HCT116 (cell line): Measurements from ENCODE around the gene PROSER3. TPM values are rescaled to one million over a fixed set of nuclear protein-coding genes. Genes with fewer than 3 reads are reported as not detected.

ENCODE experiments used
- ATAC-seq: fragments of 200-7000 bp; cut with Tn5 transposase; 2 replicates; pipeline ENCODE4 v1.9.1; 2020; ENCODE audit warnings: mild to moderate bottlenecking, moderate library complexity
- BruUV-seq: library from RNA; stranded (reverse); fragments of 400-500 nt; replicated peaks from 2 replicates; lab custom pipeline; 2021; lab: Mats Ljungman, UMichigan
- CTCF ChIA-PET: fragments of 300-600 bp; sonication (Branson Sonifier 250); formaldehyde crosslinking; loops from one replicate; lab custom pipeline; 2021; ENCODE audit warnings: antibody characterized with exemption; lab: Charles Lee
- POLR2A ChIA-PET: fragments of 300-600, 350-600 bp; sonication (Branson Sonifier 250); formaldehyde crosslinking; loops from one replicate; lab custom pipeline; 2021; ENCODE audit warnings: antibody characterized with exemption; lab: Charles Lee
- RAD21 ChIA-PET, 2 experiments: fragments of 300-600 bp; sonication (Branson Sonifier 250); formaldehyde crosslinking; loops; one replicate each; lab custom pipeline; 2023; ENCODE audit warnings: low total read pairs in 2 of 2; ENCODE audit not compliant: uncharacterized antibody in 2 of 2, unreplicated experiment in 2 of 2, low non-redundant PET in 1 of 2; lab: Charles Lee
- DNase-seq: peaks from one replicate; pipeline ENCODE4 v3.0.0-alpha.2; 2010; ENCODE audit warnings: low read depth, low spot score
- H2AFZ ChIP-seq: fragments of 200-600 bp; shearing (Covaris generic), sonication (generic); 2 replicates; pipeline ENCODE4 v1.6.1; 2017; ENCODE audit warnings: low read depth, mixed run types, mixed read lengths, antibody characterized with exemption, low read length; ENCODE audit not compliant: poor library complexity, severe bottlenecking
- H3K27ac ChIP-seq: 2 replicates; pipeline ENCODE4 v1.5.1; 2012; ENCODE audit warnings: low read depth, low read length
- H3K27me3 ChIP-seq: fragments of 200-600 bp; sonication (generic); 2 replicates; pipeline ENCODE4 v1.6.1; 2016; ENCODE audit warnings: mixed run types, low read length, mixed read lengths; ENCODE audit not compliant: insufficient read depth
- H3K36me3 ChIP-seq, 2 experiments: fragments of 200-500 bp in 1 of 2; fragments of 200-600 bp in 1 of 2; sonication (Bioruptor generic) in 1 of 2; sonication (generic) in 1 of 2; 2 replicates each; pipeline versions ENCODE4 v1.5.1 to v1.6.1; 2014 to 2016; ENCODE audit warnings: low read length in 2 of 2, inconsistent platforms in 1 of 2, mixed read lengths in 1 of 2, mixed run types in 1 of 2; ENCODE audit not compliant: insufficient read depth in 2 of 2, control insufficient read depth in 1 of 2
- H3K4me1 ChIP-seq, 2 experiments: fragments of 200-600 bp in 1 of 2; sonication (generic) in 1 of 2; 2 replicates each; pipeline versions ENCODE4 v1.5.1 to v1.6.1; 2012 to 2017; ENCODE audit warnings: low read length in 2 of 2, inconsistent platforms in 1 of 2, mild to moderate bottlenecking in 1 of 2, mixed read lengths in 1 of 2, mixed run types in 1 of 2, moderate library complexity in 1 of 2; ENCODE audit not compliant: insufficient read depth in 2 of 2, control insufficient read depth in 1 of 2
- H3K4me2 ChIP-seq: fragments of 200-600 bp; sonication (generic); 2 replicates; pipeline ENCODE4 v1.6.1; 2017; ENCODE audit warnings: mixed run types, low read length, mixed read lengths
- H3K4me3 ChIP-seq, 2 experiments: fragments of 200-600 bp in 1 of 2; sonication (generic) in 1 of 2; replicated peaks in 1 of 2; 2 replicates each; pipeline ENCODE4 v1.5.1; 2011 to 2016; ENCODE audit warnings: low read length in 2 of 2, control low read depth in 1 of 2, low read depth in 1 of 2, mild to moderate bottlenecking in 1 of 2, mixed read lengths in 1 of 2, mixed run types in 1 of 2
- H3K79me2 ChIP-seq: fragments of 200-600 bp; sonication (generic); 2 replicates; pipeline ENCODE4 v1.6.1; 2017; ENCODE audit warnings: mild to moderate bottlenecking, mixed run types, low read length, moderate library complexity, mixed read lengths; ENCODE audit not compliant: insufficient read depth
- H3K9ac ChIP-seq: fragments of 200-600 bp; sonication (generic); 2 replicates; pipeline ENCODE4 v1.6.1; 2016; ENCODE audit warnings: low read length, mixed read lengths
- H3K9me2 ChIP-seq: fragments of 200-600 bp; sonication (generic), shearing (Covaris generic); 2 replicates; pipeline ENCODE4 v1.6.1; 2017; ENCODE audit warnings: mixed run types, mild to moderate bottlenecking, moderate library complexity; ENCODE audit not compliant: insufficient read depth
- H3K9me3 ChIP-seq, 2 experiments: fragments of 200-500 bp in 1 of 2; fragments of 200-600 bp in 1 of 2; sonication (Bioruptor generic) in 1 of 2; sonication (generic) in 1 of 2; 2 replicates each; pipeline ENCODE4 v1.6.1; 2014 to 2017; ENCODE audit warnings: low read length in 2 of 2, mixed read lengths in 2 of 2, inconsistent platforms in 1 of 2, low read depth in 1 of 2, mild to moderate bottlenecking in 1 of 2, mixed run types in 1 of 2, moderate library complexity in 1 of 2; ENCODE audit not compliant: control insufficient read depth in 1 of 2, insufficient read depth in 1 of 2
- H4K20me1 ChIP-seq: fragments of 200-600 bp; sonication (generic), shearing (Covaris generic); 2 replicates; pipeline ENCODE4 v1.6.1; 2017; ENCODE audit warnings: mixed run types, mild to moderate bottlenecking, moderate library complexity; ENCODE audit not compliant: insufficient read depth
- ATF3 ChIP-seq: IDR thresholded peaks from 2 replicates; pipeline ENCODE4 v1.6.1; 2012
- CTCF ChIP-seq, 3 experiments: fragments of 200-600 bp in 1 of 3; sonication (generic) in 1 of 3; IDR thresholded peaks in 2 of 3; conservative IDR thresholded peaks in 1 of 3; 2 replicates each; pipeline ENCODE4 v1.5.1; 2012 to 2017; ENCODE audit warnings: low read depth in 2 of 3, low read length in 2 of 3, antibody characterized with exemption in 1 of 3, borderline replicate concordance in 1 of 3, control low read depth in 1 of 3, mild to moderate bottlenecking in 1 of 3, mixed read lengths in 1 of 3, mixed run types in 1 of 3, moderate library complexity in 1 of 3; ENCODE audit not compliant: insufficient read depth in 1 of 3
- EGR1 ChIP-seq: IDR thresholded peaks from 2 replicates; pipeline ENCODE4 v1.6.1; 2012; ENCODE audit warnings: low read depth
- ELF1 ChIP-seq: IDR thresholded peaks from 2 replicates; pipeline ENCODE4 v1.6.1; 2012; ENCODE audit warnings: low read depth, borderline replicate concordance
- EZH2 ChIP-seq: fragments of 200-600 bp; sonication (generic); IDR thresholded peaks from 2 replicates; pipeline ENCODE4 v1.6.1; 2017; ENCODE audit warnings: antibody characterized with exemption, mixed run types
- EZH2phosphoT487 ChIP-seq: fragments of 200-600 bp; IDR thresholded peaks from 2 replicates; pipeline ENCODE4 v1.6.1; 2018; ENCODE audit warnings: antibody characterized with exemption, borderline replicate concordance
- JUND ChIP-seq: IDR thresholded peaks from 2 replicates; pipeline ENCODE4 v1.6.1; 2012
- MAX ChIP-seq: IDR thresholded peaks from 2 replicates; pipeline ENCODE4 v1.6.1; 2012
- POLR2A ChIP-seq: IDR thresholded peaks from 2 replicates; pipeline ENCODE4 v1.7.0; 2011; ENCODE audit warnings: borderline replicate concordance; ENCODE audit not compliant: insufficient read depth, insufficient read length; ENCODE audit errors: extremely low read depth
- POLR2AphosphoS5 ChIP-seq: IDR thresholded peaks from 2 replicates; pipeline ENCODE4 v1.6.1; 2011; ENCODE audit warnings: mild to moderate bottlenecking, low read depth, low read length, moderate library complexity
- RAD21 ChIP-seq: IDR thresholded peaks from 2 replicates; pipeline ENCODE4 v1.6.1; 2012; ENCODE audit warnings: low read depth, mild to moderate bottlenecking
- REST ChIP-seq: IDR thresholded peaks from 2 replicates; pipeline ENCODE4 v1.6.1; 2012; ENCODE audit warnings: low read depth
- SP1 ChIP-seq: IDR thresholded peaks from 2 replicates; pipeline ENCODE4 v1.6.1; 2012; ENCODE audit warnings: low read depth
- SRF ChIP-seq: IDR thresholded peaks from 2 replicates; pipeline ENCODE4 v1.6.1; 2012; ENCODE audit warnings: low read depth
- TCF7L2 ChIP-seq: IDR thresholded peaks from 2 replicates; pipeline ENCODE4 v1.7.0; 2011; ENCODE audit warnings: borderline replicate concordance, inconsistent platforms; ENCODE audit not compliant: insufficient read depth, insufficient read length; ENCODE audit errors: extremely low read depth
- YY1 ChIP-seq: IDR thresholded peaks from 2 replicates; pipeline ENCODE4 v1.6.1; 2011; ENCODE audit warnings: low read length, low read depth, moderate library complexity, mild to moderate bottlenecking; ENCODE audit not compliant: insufficient replicate concordance; ENCODE audit errors: extremely low read depth
- ZBTB33 ChIP-seq: IDR thresholded peaks from 2 replicates; pipeline ENCODE4 v1.6.1; 2011; ENCODE audit warnings: mild to moderate bottlenecking, low read length, moderate library complexity; ENCODE audit not compliant: insufficient replicate concordance; ENCODE audit errors: extremely low read depth
- ZFX ChIP-seq: fragments of 450-650 bp; IDR thresholded peaks from 2 replicates; pipeline ENCODE4 v1.6.1; 2017
- ZNF274 ChIP-seq: fragments of 200-500 bp; sonication (Bioruptor generic); IDR thresholded peaks from 2 replicates; pipeline ENCODE4 v1.6.1; 2014; ENCODE audit warnings: mild to moderate bottlenecking, low read depth, low read length, inconsistent platforms
- intact Hi-C: fragments of 100-400 bp; cut with micrococcal nuclease; formaldehyde crosslinking; loops from 2 replicates; pipeline ENCODE4 v1.10.0; 2022
- total RNA-seq: library from RNA; stranded (reverse); gene quantifications from one replicate; pipeline ENCODE4 v1.2.1, GENCODE V29; 2021; ENCODE audit not compliant: unreplicated experiment

PROSER3 gene
- total RNA-seq, 1 experiment from 2014 or later, result 42.5 TPM

- H3K4me1 ChIP-seq, result no peaks in the 10 kb centered on the region
- POLR2A ChIA-PET, result interaction anchor here (0.6 kb wide), 1 partner anchor 87 kb away, joined by 3 read pairs; no protein-coding TSS in a partner anchor
- BruUV-seq, result no TSS peak
These were observed 27.6 kb upstream of the PROSER3 start for GRCh38 chr19:35730326-35730725.

More at GRCh38 chr19:35730326-35730725, 27.6 kb upstream of the PROSER3 start:
- ATAC-seq (no peak), DNase-seq (no peak)
- Histone ChIP-seq H3K9me3 (no peaks in the 10 kb centered on the region), H3K4me2 (no peak overlapping the region), H3K27me3 (no peaks in the 10 kb centered on the region), H3K36me3 (peaks cover 50 to 59% of the 10 kb centered on the region in 2 experiments), H3K79me2 (no peaks in the 10 kb centered on the region), H3K27ac (no peak overlapping the region), H3K9ac (no peak overlapping the region), H3K4me3 (no peak overlapping the region), H2AFZ (no peak overlapping the region), H4K20me1 (no peaks in the 10 kb centered on the region), H3K9me2 (no peaks in the 10 kb centered on the region)
- ChIA-PET RAD21 (no interaction called here), CTCF (no interaction called here)
- TF ChIP-seq POLR2AphosphoS5 (no peak), ZFX (no peak), ELF1 (no peak), CTCF (IDR thresholded peaks at IDR 0.05 in 2 of 3, conservative IDR thresholded peaks at IDR 0.05 in 1 of 3; ENCODE audit: borderline replicate concordance in 1 of 3, insufficient read depth in 1 of 3, low read depth in 2 of 3, low read length in 2 of 3) (no peak), MAX (no peak), EZH2 (no peak), EZH2phosphoT487 (no peak), ZBTB33 (no peak), SRF (no peak), ZNF274 (no peak), ATF3 (no peak), JUND (no peak), REST (no peak), YY1 (no peak), EGR1 (no peak), RAD21 (no peak), TCF7L2 (no peak), POLR2A (no peak), SP1 (no peak)
- intact Hi-C loops, result no loop called here
